OCI-LY1 (cell line): ENCODE results near the gene EFNA3.

Experiments
- H2AFZ ChIP-seq: fragments of 200-600 bp; sonication (generic), shearing (Covaris generic); 2 replicates; pipeline ENCODE4 v1.6.0; 2014; ENCODE audit warnings: antibody characterized with exemption, mild to moderate bottlenecking, low read length
- H3F3A ChIP-seq: fragments of 200-600 bp; sonication (generic), shearing (Covaris generic); 2 replicates; pipeline ENCODE4 v1.6.0; 2014; ENCODE audit warnings: mild to moderate bottlenecking, antibody characterized with exemption, low read length, moderate library complexity; ENCODE audit not compliant: insufficient read depth
- H3K27ac ChIP-seq: fragments of 200-600 bp; sonication (generic); 2 replicates; pipeline ENCODE4 v1.5.1; 2014; ENCODE audit warnings: low read length, mixed run types, mild to moderate bottlenecking, low read depth; ENCODE audit not compliant: poor library complexity, severe bottlenecking
- H3K27me3 ChIP-seq: fragments of 200-600 bp; sonication (generic); 2 replicates; pipeline ENCODE4 v1.6.0; 2014; ENCODE audit warnings: antibody characterized with exemption, mild to moderate bottlenecking, low read length, moderate library complexity; ENCODE audit not compliant: insufficient read depth
- H3K36me3 ChIP-seq: fragments of 200-600 bp; sonication (generic); 2 replicates; pipeline ENCODE4 v1.6.1; 2014; ENCODE audit warnings: mild to moderate bottlenecking, antibody characterized with exemption, low read length, moderate library complexity, mixed read lengths; ENCODE audit not compliant: insufficient read depth
- H3K4me1 ChIP-seq: fragments of 200-600 bp; sonication (generic); 2 replicates; pipeline ENCODE4 v1.5.1; 2014; ENCODE audit warnings: mild to moderate bottlenecking, low read length, moderate library complexity; ENCODE audit not compliant: insufficient read depth, severe bottlenecking
- H3K4me2 ChIP-seq: fragments of 200-600 bp; sonication (generic), shearing (Covaris generic); 2 replicates; pipeline ENCODE4 v1.6.1; 2014; ENCODE audit warnings: low read length
- H3K4me3 ChIP-seq: fragments of 200-600 bp; sonication (generic); 2 replicates; pipeline ENCODE4 v1.5.1; 2014; ENCODE audit warnings: low read length, low read depth, mild to moderate bottlenecking, mixed read lengths; ENCODE audit not compliant: poor library complexity, severe bottlenecking
- H3K79me2 ChIP-seq: fragments of 200-600 bp; shearing (Covaris generic); 2 replicates; pipeline ENCODE4 v1.6.1; 2016; ENCODE audit warnings: mixed run types, low read length, mixed read lengths; ENCODE audit not compliant: insufficient read depth
- H3K9ac ChIP-seq: fragments of 200-600 bp; sonication (generic), shearing (Covaris generic); 2 replicates; pipeline ENCODE4 v1.6.1; 2014; ENCODE audit warnings: mild to moderate bottlenecking, low read length, mixed read lengths
- H3K9me2 ChIP-seq: fragments of 200-600 bp; sonication (generic), shearing (Covaris generic); 2 replicates; pipeline ENCODE4 v1.6.1; 2014; ENCODE audit warnings: low read depth, mild to moderate bottlenecking, low read length, mixed read lengths
- H3K9me3 ChIP-seq: fragments of 200-600 bp; shearing (Covaris generic); 2 replicates; pipeline ENCODE4 v1.6.1; 2014; ENCODE audit warnings: low read length, mixed read lengths
- H4K20me1 ChIP-seq: fragments of 200-600 bp; sonication (generic), shearing (Covaris generic); 2 replicates; pipeline ENCODE4 v1.6.0; 2016; ENCODE audit warnings: mild to moderate bottlenecking, low read length; ENCODE audit not compliant: insufficient read depth
- EZH2 ChIP-seq: fragments of 200-600 bp; sonication (generic), shearing (Covaris generic); IDR thresholded peaks from 2 replicates; pipeline ENCODE4 v1.8.0; 2017; ENCODE audit warnings: borderline replicate concordance, mixed run types, mild to moderate bottlenecking, antibody characterized with exemption, low read length, moderate library complexity, mixed read lengths
- TF ChIP-seq, protein P1 (sequence below): fragments of 200-600 bp; sonication (generic), shearing (Covaris generic); IDR thresholded peaks from 2 replicates; pipeline ENCODE4 v1.5.1; 2017; ENCODE audit warnings: mild to moderate bottlenecking, antibody characterized with exemption, low read length, moderate library complexity, mixed read lengths

The EFNA3 gene

DNA sequence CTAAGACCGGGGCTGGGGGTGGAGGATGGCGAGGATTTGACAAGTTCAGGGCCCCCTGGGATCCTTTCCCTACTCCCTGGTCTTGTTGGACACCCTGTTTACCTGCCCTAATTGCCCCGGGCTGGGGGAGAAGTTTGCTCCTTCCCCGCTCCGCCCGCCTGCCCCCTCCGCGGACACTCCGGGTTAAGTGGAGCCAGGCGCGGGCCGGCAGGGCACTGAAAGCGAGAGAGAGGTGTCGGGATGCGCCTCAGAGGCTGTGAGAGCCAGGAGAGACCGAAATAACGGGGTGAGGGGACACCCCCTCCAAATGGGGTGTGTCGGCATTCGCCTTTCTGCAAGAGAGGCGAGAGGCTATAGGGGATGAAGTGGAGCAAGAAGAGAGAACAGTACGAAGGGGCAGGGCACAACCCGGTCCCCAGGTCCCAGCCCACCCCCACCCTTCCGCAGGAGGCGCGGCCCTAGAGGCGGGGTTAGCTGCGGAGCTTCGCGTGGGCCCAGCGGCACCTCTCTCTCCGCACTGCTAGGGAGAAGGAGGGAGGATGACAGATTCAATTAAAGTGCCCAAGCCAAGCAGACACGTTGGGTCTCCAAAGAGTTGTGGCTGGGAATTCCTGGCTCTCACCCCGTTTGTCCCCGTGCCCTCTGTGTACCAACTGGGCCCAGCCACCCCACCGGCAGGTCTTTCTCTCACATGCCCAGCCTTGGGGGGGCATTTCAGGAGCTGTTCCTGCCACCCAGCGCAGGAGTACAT lies 3.8 kb downstream of the EFNA3 start:
- Histone ChIP-seq H3K4me3 (peak overlapping the region; percentile 52), H3K27ac (no peak overlapping the region), H3K27me3 (peaks cover 6% of the 10 kb centered on the region; the same call in 1 of the 2 replicates), H3K36me3 (no peaks in the 10 kb centered on the region), H2AFZ (no peak overlapping the region), H3K79me2 (no peaks in the 10 kb centered on the region), H3K9me3 (no peaks in the 10 kb centered on the region), H3K9ac (no peak overlapping the region; the same call in 1 of the 2 replicates), H4K20me1 (no peaks in the 10 kb centered on the region), H3K9me2 (no peaks in the 10 kb centered on the region), H3F3A (no peaks in the 10 kb centered on the region), H3K4me1 (peaks cover 63% of the 10 kb centered on the region), H3K4me2 (peak overlapping the region; percentile 59)
- no peak for TF ChIP-seq EZH2
- TF ChIP-seq, protein P1, sequence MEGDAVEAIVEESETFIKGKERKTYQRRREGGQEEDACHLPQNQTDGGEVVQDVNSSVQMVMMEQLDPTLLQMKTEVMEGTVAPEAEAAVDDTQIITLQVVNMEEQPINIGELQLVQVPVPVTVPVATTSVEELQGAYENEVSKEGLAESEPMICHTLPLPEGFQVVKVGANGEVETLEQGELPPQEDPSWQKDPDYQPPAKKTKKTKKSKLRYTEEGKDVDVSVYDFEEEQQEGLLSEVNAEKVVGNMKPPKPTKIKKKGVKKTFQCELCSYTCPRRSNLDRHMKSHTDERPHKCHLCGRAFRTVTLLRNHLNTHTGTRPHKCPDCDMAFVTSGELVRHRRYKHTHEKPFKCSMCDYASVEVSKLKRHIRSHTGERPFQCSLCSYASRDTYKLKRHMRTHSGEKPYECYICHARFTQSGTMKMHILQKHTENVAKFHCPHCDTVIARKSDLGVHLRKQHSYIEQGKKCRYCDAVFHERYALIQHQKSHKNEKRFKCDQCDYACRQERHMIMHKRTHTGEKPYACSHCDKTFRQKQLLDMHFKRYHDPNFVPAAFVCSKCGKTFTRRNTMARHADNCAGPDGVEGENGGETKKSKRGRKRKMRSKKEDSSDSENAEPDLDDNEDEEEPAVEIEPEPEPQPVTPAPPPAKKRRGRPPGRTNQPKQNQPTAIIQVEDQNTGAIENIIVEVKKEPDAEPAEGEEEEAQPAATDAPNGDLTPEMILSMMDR, result no peak

DNA sequence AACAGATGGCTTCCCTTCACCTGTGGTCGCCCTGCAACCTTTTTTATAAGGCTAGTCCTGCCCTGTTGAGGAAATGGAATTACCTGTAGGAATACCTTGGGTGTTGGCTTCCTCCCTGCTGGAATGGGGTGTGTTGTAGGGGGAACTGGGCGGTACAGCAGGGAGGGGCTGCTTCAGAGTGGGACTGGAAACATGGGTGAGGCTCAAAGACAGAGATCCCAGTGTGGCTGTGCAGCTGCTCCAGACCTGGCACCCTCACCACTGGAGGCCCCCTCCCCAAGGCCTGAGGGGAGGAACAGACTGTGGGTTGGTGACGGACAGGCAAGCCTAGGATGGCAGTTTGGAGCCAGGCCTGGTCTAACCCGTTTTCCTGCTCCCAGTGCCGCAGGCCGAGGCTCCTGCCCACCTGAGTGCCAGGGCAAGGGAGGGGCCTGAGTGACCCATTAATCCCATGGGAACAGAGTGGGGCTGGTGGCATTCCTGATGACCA lies 4.5 kb downstream of the EFNA3 start:
- H3F3A ChIP-seq, result no peaks in the 10 kb centered on the region
- H3K79me2 ChIP-seq, result no peaks in the 10 kb centered on the region
- peaks cover 6% of the 10 kb centered on the region; the same call in 1 of the 2 replicates for H3K27me3 ChIP-seq
- no peak overlapping the region for H3K9ac ChIP-seq
- H3K4me3 ChIP-seq, result no peak overlapping the region
- H3K36me3 ChIP-seq, result no peaks in the 10 kb centered on the region
- no peak overlapping the region for H3K27ac ChIP-seq
- H2AFZ ChIP-seq, result no peak overlapping the region
- H3K9me2 ChIP-seq, result no peaks in the 10 kb centered on the region
- H3K4me2 ChIP-seq, result peak overlapping the region; percentile 59; the same call in 1 of the 2 replicates
- TF ChIP-seq EZH2, result no peak
- no peaks in the 10 kb centered on the region for H4K20me1 ChIP-seq
- H3K4me1 ChIP-seq, result peaks cover 63% of the 10 kb centered on the region
- H3K9me3 ChIP-seq, result no peaks in the 10 kb centered on the region

DNA sequence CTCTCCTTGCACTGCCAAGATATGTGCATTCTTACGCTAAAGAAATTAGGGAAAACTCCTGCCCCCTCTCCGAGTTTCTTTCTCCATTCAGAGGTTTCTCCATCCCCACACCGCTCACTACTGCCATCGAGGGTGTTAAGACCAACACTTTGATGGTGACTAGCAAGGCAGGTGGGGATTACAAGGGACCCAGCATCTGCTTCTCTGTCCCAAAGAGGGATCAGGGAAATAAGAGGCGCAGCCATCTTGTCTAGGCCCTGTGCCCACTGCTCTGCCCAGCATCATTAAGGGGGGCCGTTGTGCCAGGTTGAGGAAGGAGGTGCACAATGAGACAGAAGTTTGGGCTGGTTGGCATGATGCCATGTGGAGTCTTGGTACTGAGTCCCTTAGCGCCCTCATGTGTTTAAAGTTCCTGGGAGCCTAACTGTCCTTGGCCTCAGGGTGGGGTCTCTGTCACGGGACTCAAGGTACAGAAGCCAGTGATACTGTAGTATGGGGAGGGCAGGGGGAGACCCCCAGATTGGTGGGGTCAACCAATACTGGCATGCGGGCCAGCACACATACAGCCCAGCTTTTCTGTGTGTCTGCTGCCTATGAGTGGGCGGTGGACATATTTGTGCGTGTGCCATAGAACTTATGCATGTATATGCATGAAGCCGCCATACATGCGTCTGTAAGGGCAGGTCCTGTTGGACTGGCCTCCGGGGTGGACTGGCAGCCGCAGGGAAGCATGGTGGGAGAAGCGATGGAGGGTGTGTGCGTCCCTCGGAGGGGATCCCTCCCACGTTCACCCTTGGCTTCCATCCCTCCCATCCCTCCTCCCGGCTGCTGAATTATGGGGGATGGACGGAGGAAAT lies 5.5 kb downstream of the EFNA3 start:
- TF ChIP-seq, protein P1, result peak; percentile 50
- TF ChIP-seq EZH2, result no peak
- Histone ChIP-seq H3F3A (no peaks in the 10 kb centered on the region), H3K79me2 (no peaks in the 10 kb centered on the region), H2AFZ (no peak overlapping the region), H3K4me2 (peak overlapping the region; percentile 93), H3K27me3 (peaks cover 6% of the 10 kb centered on the region; the same call in 1 of the 2 replicates), H3K27ac (peak overlapping the region; percentile 90), H3K4me1 (peaks cover 59% of the 10 kb centered on the region), H3K9me3 (no peaks in the 10 kb centered on the region), H4K20me1 (no peaks in the 10 kb centered on the region), H3K4me3 (peak overlapping the region; percentile 65), H3K9me2 (no peaks in the 10 kb centered on the region), H3K9ac (no peak overlapping the region; the same call in 1 of the 2 replicates), H3K36me3 (no peaks in the 10 kb centered on the region)
